Stimulated activated CD8-positive, alpha-beta memory T cell treated with anti-CD3 and anti-CD28 coated beads, Interleukin-7, amount 100 ng/mL, for 4 hours (primary cell): ENCODE results near the gene SLIT3.

Experiments used
- DNase-seq, 2 donors: peaks; one replicate each; pipeline ENCODE4 v3.0.0-alpha.2; 2020; ENCODE audit warnings: low read depth in 2 of 2

SLIT3 gene

DNA sequence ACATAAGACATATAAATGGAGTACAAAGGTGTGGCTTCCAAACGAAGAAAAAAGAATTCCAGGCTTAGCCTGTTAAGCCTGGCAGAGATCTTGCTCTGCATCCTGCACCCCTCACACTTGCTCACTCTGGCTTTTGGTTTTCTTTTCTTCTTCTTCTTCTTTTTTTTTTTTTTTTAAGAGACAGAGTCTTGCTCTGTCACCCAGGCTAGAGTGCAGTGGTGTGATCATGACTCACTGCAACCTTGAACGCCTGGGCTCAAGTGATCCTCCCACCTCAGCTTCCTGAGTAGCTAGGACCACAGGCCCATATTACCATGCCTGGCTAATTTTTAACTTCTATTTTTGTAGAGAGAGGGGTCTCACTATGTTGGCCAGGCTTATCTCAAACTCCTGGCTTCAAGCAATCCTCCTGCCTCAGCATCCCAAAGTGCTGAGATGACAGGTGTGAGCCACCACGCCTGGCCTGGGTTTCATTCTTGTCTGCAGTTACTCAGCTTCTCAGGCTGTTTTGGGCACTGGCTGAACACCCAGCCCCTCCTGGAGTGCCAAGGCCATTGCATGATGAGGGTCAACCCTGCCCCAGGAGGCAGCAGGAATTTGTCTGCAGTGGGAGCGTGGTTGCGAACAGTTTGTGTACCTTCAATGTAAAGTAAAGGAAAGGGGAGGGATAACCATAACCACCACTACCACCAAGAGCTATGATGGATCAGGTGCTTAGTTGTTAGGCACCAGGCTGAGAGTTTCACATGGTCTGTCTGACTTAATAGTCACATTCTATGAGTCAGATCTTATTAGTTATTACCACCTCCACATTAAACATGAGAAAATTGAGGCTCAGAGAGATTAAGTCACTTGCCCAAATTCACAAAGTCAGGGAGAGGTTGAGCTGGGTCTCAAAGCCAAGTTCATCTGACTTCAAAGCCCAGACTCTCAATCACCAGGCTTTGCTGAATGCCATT, 502.6 kb downstream of the SLIT3 start:
- no peak for DNase-seq

GRCh38 chr5:168796593-168797580, 504.1 kb downstream of the SLIT3 start:
- DNase-seq = no peak

GRCh38 chr5:168796000-168796399, 504.9 kb downstream of the SLIT3 start:
- DNase-seq = no peak

GRCh38 chr5:168793841-168794837, 506.8 kb downstream of the SLIT3 start:
- DNase-seq = no peak

GRCh38 chr5:168792678-168793077, 508.3 kb downstream of the SLIT3 start:
- DNase-seq = no peak

- no peak for DNase-seq
Measured at GRCh38 chr5:168790671-168791250, 510.2 kb downstream of the SLIT3 start.

- DNase-seq = no peak
Measured at GRCh38 chr5:168790002-168790635, 510.8 kb downstream of the SLIT3 start.

- no peak for DNase-seq
Measured at GRCh38 chr5:168788786-168789185, 512.2 kb downstream of the SLIT3 start.

GRCh38 chr5:168788107-168788506, 512.8 kb downstream of the SLIT3 start:
- no peak for DNase-seq

- no peak for DNase-seq
Measured at GRCh38 chr5:168786147-168786546, 514.8 kb downstream of the SLIT3 start.

DNA sequence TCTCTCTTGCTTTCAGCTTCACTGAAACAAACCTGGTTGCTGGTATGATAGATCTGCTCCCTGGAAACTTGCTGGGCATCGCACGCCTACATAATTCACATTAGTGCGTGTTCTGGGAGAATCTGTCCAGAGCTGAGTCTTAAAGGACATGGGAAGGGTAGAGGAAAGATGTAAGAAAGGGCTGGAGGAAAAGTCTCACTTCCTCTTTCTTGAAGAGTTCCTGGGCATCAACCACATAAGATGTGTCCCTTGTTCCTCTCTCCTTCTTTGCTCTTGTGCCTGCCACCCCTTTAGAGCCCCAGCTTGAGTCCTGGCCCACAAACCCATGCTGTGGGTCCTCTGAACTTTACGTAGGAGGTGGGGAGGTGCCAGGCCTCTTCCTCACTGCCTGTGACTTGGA, 516.5 kb downstream of the SLIT3 start:
- no peak for DNase-seq

GRCh38 chr5:168781941-168782571, 518.9 kb downstream of the SLIT3 start:
- no peak for DNase-seq

DNA sequence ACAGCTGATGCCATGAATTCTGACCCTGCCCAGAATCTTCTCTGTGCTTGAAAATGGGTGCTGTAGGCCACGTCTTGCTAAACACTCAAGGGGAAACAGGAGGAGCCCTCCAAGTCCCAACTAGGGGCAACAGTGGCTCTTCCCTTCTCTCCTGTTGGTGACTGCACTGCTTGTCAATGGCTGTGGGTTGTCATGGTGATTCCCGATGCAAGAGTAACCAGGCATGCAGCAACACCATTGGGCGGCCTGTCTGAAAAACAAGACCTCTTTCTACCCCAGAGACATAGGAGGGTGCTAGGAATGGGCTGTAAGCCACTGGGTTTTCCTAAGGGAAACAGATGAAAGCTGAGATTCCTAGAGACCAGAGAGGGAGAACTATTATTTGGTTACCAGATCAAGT, 520.1 kb downstream of the SLIT3 start:
- DNase-seq = no peak

GRCh38 chr5:168779333-168779732, 521.6 kb downstream of the SLIT3 start:
- no peak for DNase-seq

DNA sequence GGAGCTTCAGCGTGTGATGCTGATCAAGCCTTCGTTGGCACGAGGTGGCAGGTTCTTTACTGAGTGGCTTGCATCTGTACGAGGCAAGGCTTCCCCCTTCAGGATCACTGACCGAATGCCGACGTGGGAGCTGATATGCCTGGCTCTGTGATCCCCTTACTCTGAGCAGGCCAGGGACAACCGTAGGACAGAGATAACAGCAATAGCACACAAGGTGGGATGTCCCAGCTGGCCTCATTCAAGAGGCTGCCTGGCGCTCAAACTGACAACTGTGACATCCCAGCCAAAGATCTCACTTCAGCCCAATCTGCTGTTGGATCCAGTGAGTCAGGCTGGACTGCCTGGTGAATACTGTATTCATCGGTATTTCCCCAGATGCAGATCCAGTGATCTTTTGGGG, 522.4 kb downstream of the SLIT3 start:
- no peak for DNase-seq

DNA sequence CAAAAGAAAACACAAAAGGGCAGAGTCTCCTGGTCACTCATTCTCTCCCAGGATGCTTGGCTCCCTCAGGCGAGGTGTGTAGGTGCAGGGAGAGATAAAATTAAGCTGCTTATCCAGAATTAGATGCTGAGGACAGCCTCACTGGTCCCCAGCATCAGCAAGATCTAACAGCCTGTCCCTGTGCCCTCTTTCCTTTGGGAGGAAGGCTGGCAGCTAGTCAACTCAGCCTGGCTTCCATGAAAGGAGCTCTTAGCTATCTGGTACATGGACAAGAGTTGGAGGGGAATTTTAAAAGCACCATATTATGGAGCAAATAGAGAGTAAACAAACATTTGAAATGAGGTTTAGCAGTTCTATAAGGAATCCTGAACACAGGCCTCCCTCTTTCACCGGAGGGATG, 523.3 kb downstream of the SLIT3 start:
- no peak for DNase-seq

DNA sequence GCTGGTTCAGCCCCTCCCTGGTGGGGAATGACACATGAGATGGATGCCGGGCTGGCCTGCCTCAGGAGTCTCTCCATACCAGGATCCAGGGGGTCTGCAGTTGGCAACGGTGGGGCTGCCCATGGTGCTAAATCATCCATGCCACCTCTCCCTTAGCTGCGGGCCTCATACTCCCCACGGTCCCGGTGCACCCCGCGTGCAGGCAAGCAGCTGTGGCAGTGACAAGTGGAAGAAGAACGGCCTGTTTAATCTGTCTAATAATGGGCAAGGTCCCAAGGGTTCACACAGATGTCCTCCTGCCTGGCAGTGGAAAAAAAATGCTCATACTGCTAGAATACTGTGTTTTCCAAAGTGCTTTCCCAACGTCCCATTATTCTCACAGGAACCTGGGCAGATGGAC, 524.9 kb downstream of the SLIT3 start:
- DNase-seq = no peak

GRCh38 chr5:168773226-168773625, 527.7 kb downstream of the SLIT3 start:
- no peak for DNase-seq

DNA sequence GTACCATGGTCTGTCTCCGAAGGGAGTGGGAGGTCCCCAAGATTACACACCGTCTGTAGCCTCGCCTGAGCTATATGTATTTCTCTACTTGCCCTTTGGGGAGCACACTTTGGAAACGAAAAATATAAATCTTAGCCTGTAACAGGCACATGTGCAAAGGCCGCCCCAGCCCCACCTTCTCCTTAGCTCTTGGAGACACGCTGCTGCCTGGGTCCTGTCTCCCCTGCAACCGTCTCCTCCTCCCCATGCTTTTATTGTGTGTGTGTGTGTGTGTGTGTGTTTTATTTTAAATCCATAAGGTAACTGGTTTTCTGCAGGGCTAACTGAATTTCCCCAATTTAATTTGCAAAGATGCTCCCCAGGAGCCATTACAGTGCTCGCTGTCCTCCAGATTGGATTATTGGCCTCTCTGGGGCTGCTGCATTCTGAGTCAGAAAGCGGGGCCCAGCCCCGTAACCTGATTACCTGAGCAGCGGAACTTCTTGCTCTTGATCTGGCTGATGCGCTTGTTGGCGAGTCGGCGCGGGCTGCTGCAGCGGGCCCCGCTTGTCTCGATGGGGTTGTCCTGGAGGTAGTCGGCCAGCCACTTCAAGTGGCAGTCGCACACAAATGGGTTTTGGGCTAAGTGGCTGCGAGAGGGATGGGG, 528.5 kb downstream of the SLIT3 start:
- DNase-seq = no peak
